Calu3 (cell line): ENCODE data around the gene INSL6. TPM values are rescaled to one million over a fixed set of nuclear protein-coding genes. Genes with fewer than 3 reads are reported as not detected.

Experiments used
- BruUV-seq: library from RNA; stranded (reverse); fragments of 400-500 nt; replicated peaks from 2 replicates; lab custom pipeline; 2021; lab: Mats Ljungman, UMichigan
- CTCF ChIA-PET: fragments of 300-600 bp; sonication (Branson Sonifier 250); formaldehyde crosslinking; loops from one replicate; lab custom pipeline; 2022; ENCODE audit warnings: antibody characterized with exemption; lab: Charles Lee
- DNase-seq: peaks from one replicate; pipeline ENCODE4 v3.0.0; 2022
- H3K27ac Mint-ChIP-seq: one replicate; pipeline ENCODE4 v1.8.0; 2022; ENCODE audit warnings: mixed read lengths; ENCODE audit not compliant: unreplicated experiment
- H3K27me3 Mint-ChIP-seq: one replicate; pipeline ENCODE4 v1.8.0; 2022; ENCODE audit warnings: mixed read lengths; ENCODE audit not compliant: unreplicated experiment
- H3K36me3 Mint-ChIP-seq: one replicate; pipeline ENCODE4 v1.8.0; 2022; ENCODE audit warnings: mild to moderate bottlenecking, moderate library complexity, mixed read lengths; ENCODE audit not compliant: insufficient read depth, unreplicated experiment
- H3K4me1 Mint-ChIP-seq: one replicate; pipeline ENCODE4 v1.8.0; 2022; ENCODE audit warnings: mild to moderate bottlenecking, low read depth, mixed read lengths; ENCODE audit not compliant: unreplicated experiment
- H3K4me3 Mint-ChIP-seq: one replicate; pipeline ENCODE4 v1.8.0; 2022; ENCODE audit warnings: mild to moderate bottlenecking, low read depth, moderate library complexity, mixed read lengths; ENCODE audit not compliant: unreplicated experiment
- H3K9me3 Mint-ChIP-seq: one replicate; pipeline ENCODE4 v1.8.0; 2022; ENCODE audit warnings: low read depth, mixed read lengths; ENCODE audit not compliant: unreplicated experiment
- CTCF ChIP-seq: fragments of 200-600 bp; IDR thresholded peaks from one replicate; pipeline ENCODE4 v1.8.0; 2022; ENCODE audit warnings: antibody characterized with exemption; ENCODE audit not compliant: unreplicated experiment
- intact Hi-C: fragments of 100-400 bp; cut with micrococcal nuclease; formaldehyde crosslinking; loops from one replicate; pipeline ENCODE4 v1.10.0; 2022; ENCODE audit not compliant: unreplicated experiment
- total RNA-seq: library from RNA; stranded (reverse); gene quantifications from 2 replicates; pipeline ENCODE4 v1.2.3, GENCODE V29; 2022

INSL6 gene
- total RNA-seq, 1 experiment from 2014 or later: not detected

- Mint-ChIP-seq H3K4me1 (no peaks in the 10 kb centered on the region), H3K27ac (no peak overlapping the region), H3K9me3 (no peaks in the 10 kb centered on the region), H3K27me3 (no peaks in the 10 kb centered on the region), H3K4me3 (no peak overlapping the region), H3K36me3 (no peaks in the 10 kb centered on the region)
- no TSS peak for BruUV-seq
- CTCF ChIA-PET: no interaction called here
- no peak for TF ChIP-seq CTCF
- DNase-seq: no peak
- intact Hi-C loops: no loop called here
These were observed 10.0 kb upstream of the INSL6 start for GRCh38 chr9:5195463-5195862.

DNA sequence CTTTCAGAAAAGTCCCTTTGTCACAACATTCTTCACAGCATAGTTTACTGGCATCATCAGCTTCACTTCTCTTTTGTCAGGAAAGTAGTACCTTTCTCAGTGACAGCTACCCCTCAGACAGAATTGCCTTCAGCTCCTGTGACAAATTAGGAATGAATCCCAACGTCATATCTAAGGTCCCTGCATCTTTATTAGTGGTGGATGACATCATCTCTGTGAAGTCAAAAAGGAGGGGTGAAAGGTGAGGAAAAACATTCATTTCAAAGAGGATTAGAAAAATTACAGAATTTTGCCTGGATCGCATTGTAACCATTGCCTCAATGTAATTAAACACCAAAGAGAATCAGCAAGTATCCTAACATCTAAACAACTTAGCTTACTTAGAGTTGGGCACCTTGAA lies 7.9 kb upstream of the INSL6 start:
- Mint-ChIP-seq H3K36me3 (no peaks in the 10 kb centered on the region), H3K9me3 (no peaks in the 10 kb centered on the region), H3K27me3 (peaks cover 13% of the 10 kb centered on the region), H3K4me1 (no peaks in the 10 kb centered on the region), H3K27ac (no peak overlapping the region), H3K4me3 (no peak overlapping the region)
- CTCF ChIA-PET: no interaction called here
- intact Hi-C loops: no loop called here
- DNase-seq: no peak
- BruUV-seq: no TSS peak
- TF ChIP-seq CTCF: no peak

DNA sequence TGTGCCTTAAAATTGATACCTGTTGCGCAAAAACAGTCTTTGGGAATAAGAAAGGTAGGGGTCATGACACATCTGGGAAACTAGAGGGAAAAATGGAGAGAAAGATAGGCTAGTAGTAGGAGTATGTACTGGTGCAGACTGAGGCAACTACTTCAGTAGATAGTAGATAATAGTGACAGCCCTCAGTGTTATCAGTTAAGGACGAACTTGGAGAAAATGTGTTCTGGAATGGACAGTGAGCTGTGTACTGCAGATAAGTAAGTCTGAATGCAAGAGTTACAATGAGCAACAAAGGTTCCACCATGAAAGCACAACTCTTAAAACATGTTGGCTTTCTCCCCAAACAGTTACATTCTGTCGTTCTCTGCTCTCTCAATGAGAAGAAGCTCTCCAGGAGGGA lies 6.5 kb upstream of the INSL6 start:
- intact Hi-C loops: no loop called here
- DNase-seq: no peak
- no peaks in the 10 kb centered on the region for H3K36me3 Mint-ChIP-seq
- no peak for TF ChIP-seq CTCF
- no peaks in the 10 kb centered on the region for H3K9me3 Mint-ChIP-seq
- H3K4me3 Mint-ChIP-seq: no peak overlapping the region
- CTCF ChIA-PET: no interaction called here
- no TSS peak for BruUV-seq
- H3K27ac Mint-ChIP-seq: no peak overlapping the region
- peaks cover 13% of the 10 kb centered on the region for H3K27me3 Mint-ChIP-seq
- no peaks in the 10 kb centered on the region for H3K4me1 Mint-ChIP-seq

- Mint-ChIP-seq H3K9me3 (no peaks in the 10 kb centered on the region), H3K4me1 (peaks cover 5% of the 10 kb centered on the region), H3K27ac (no peak overlapping the region), H3K27me3 (peaks cover 13% of the 10 kb centered on the region), H3K4me3 (no peak overlapping the region), H3K36me3 (no peaks in the 10 kb centered on the region)
- CTCF ChIA-PET: interaction anchor here (1.4 kb wide), 1 partner anchor 133 kb away, joined by 4 read pairs; no protein-coding TSS in a partner anchor
- BruUV-seq: no TSS peak
- intact Hi-C loops: loop anchor here (5.0 to 10.0 kb wide), 2 partner anchors 414 to 434 kb away; no protein-coding TSS in a partner anchor
- DNase-seq: no peak
- no peak for TF ChIP-seq CTCF
These were observed 2.9 kb upstream of the INSL6 start for GRCh38 chr9:5188060-5188984.
